ENCODE results near the gene ATAD3C.
"Not testable (repeated sequence)": the region's sequence is repeated elsewhere in the genome, so short reads cannot be mapped to it uniquely, and the experiment has no call there.

Gene ATAD3C

DNA sequence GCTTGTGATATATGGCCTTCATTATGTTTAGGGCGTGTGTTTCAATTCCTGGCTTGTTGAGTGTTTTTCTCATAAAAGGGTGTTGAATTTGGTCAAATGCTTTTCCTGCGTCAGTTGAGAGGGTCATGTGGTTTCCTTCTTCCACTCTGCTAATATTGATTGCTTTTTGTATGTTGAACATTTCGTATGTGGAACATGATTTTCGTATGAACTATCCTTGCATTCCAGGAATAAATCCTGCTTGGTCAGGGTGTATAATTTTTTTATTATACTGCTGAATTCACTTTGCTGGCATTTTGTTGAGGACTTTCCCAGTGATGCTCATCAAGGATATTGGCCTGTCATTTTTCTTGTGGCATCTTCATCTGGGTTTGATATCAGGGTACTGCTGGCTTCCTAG is 57.8 kb downstream of the ATAD3C start (continued):
- TF ChIP-seq, protein P1, sequence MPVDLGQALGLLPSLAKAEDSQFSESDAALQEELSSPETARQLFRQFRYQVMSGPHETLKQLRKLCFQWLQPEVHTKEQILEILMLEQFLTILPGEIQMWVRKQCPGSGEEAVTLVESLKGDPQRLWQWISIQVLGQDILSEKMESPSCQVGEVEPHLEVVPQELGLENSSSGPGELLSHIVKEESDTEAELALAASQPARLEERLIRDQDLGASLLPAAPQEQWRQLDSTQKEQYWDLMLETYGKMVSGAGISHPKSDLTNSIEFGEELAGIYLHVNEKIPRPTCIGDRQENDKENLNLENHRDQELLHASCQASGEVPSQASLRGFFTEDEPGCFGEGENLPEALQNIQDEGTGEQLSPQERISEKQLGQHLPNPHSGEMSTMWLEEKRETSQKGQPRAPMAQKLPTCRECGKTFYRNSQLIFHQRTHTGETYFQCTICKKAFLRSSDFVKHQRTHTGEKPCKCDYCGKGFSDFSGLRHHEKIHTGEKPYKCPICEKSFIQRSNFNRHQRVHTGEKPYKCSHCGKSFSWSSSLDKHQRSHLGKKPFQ (tag by site-specific recombination; IDR thresholded peaks at IDR 0.05): no peak
- TF ChIP-seq ZNF558 (tag by site-specific recombination; IDR thresholded peaks at IDR 0.05) (no peak), ZNF548 (tag by site-specific recombination; IDR thresholded peaks at IDR 0.05) (no peak), ZNF473 (tag by site-specific recombination; IDR thresholded peaks at IDR 0.05) (no peak), ZNF701 (tag by site-specific recombination; IDR thresholded peaks at IDR 0.05) (no peak)

DNA sequence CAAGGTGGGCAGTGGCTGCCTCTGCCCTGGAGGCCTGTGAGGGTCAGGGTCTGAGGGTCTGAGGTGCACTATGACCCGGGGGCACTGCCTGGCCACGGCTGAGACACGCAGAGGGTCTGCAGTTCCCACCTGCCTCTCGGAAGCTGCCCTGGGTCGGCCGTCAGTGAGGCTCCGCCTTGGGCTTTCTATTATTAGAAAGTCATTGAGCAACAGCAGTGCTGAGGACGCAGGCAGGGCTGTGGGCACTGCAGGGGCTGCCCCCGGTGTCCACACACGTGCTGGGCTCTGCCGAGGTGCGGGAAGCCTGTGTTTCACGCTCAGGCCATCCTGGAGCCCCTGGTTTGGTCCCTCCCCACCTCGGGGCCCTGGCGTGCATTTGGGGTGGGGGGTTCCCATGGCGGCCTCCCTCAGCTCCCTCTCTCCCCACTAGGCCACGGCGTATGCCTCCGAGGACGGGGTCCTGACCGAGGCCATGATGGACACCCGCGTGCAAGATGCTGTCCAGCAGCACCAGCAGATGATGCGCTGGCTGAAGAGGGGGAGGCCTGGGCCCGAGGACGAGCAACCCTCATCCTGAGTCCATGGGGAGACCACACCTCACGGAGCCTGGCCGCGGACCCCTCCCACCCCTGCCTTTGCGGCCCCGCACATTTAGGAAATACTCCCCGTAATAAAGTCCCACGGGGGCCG is 59.4 kb downstream of the ATAD3C start:
- H3K4me1 ChIP-seq (ENCODE audit: control insufficient read depth, insufficient read depth, low read length); CTCF ChIA-PET; POLR2A ChIA-PET; H3K27ac ChIP-seq (ENCODE audit: extremely low read depth, low read depth, low read length); H3K9me3 ChIP-seq (ENCODE audit: control insufficient read depth, insufficient read depth, low read depth, low read length); H3K4me3 ChIP-seq (ENCODE audit: low read depth, low read length); H3K36me3 ChIP-seq (ENCODE audit: control insufficient read depth in 2 of 2, insufficient read depth in 1 of 2, low read length in 2 of 2): not testable (repeated sequence)

- CTCF ChIA-PET; H3K9me3 ChIP-seq (ENCODE audit: control insufficient read depth, insufficient read depth, low read depth, low read length); H3K4me1 ChIP-seq (ENCODE audit: control insufficient read depth, insufficient read depth, low read length); H3K27ac ChIP-seq (ENCODE audit: extremely low read depth, low read depth, low read length); H3K4me3 ChIP-seq (ENCODE audit: low read depth, low read length); H3K36me3 ChIP-seq (ENCODE audit: control insufficient read depth in 2 of 2, insufficient read depth in 1 of 2, low read length in 2 of 2): not testable (repeated sequence)
- POLR2A ChIA-PET: interaction anchor here (0.7 kb wide), 1 partner anchor 110 kb away, joined by 5 read pairs; the partner anchor contains the start of gene CCNL2
Observed at GRCh38 chr1:1509465-1509850, 60.0 kb downstream of the ATAD3C start.

GRCh38 chr1:1510912-1511532 is 61.5 kb downstream of the ATAD3C start:
- H3K4me3 ChIP-seq (ENCODE audit: low read depth, low read length): peak overlapping the region; percentile 95
- peaks cover 0 to 13% of the 10 kb centered on the region in 2 experiments; a peak in 2 of 3 replicates for H3K36me3 ChIP-seq (ENCODE audit: control insufficient read depth in 2 of 2, insufficient read depth in 1 of 2, low read length in 2 of 2)
- peak overlapping the region; percentile 82 for H3K27ac ChIP-seq (ENCODE audit: extremely low read depth, low read depth, low read length)
- no peaks in the 10 kb centered on the region for H3K9me3 ChIP-seq (ENCODE audit: control insufficient read depth, insufficient read depth, low read depth, low read length)
- TF ChIP-seq ZNF654 (tag by site-specific recombination; IDR thresholded peaks at IDR 0.05; ENCODE audit: low read depth) (no peak), ZNF707 (tag by site-specific recombination; IDR thresholded peaks at IDR 0.05) (no peak)
- POLR2A ChIA-PET: interaction anchor here (0.6 to 0.9 kb wide), 2 partner anchors 136 kb away, joined by 3 read pairs; partner anchors contain the start of gene AURKAIP1
- no peaks in the 10 kb centered on the region for H3K4me1 ChIP-seq (ENCODE audit: control insufficient read depth, insufficient read depth, low read length)
- CTCF ChIA-PET: interaction anchor here (0.6 kb wide), 1 partner anchor 185 kb away, joined by 5 read pairs; no protein-coding TSS in a partner anchor

GRCh38 chr1:1511533-1512285 is 62.2 kb downstream of the ATAD3C start, which contains the start of gene ATAD3A:
Gene ATAD3A (plus strand): TSS chr1:1512162. CDS start chr1:1512269, 107 bp downstream.
- no peaks in the 10 kb centered on the region for H3K9me3 ChIP-seq (ENCODE audit: control insufficient read depth, insufficient read depth, low read depth, low read length)
- no peaks in the 10 kb centered on the region for H3K4me1 ChIP-seq (ENCODE audit: control insufficient read depth, insufficient read depth, low read length)
- peaks cover 5 to 19% of the 10 kb centered on the region in 2 experiments; a peak in 2 of 3 replicates for H3K36me3 ChIP-seq (ENCODE audit: control insufficient read depth in 2 of 2, insufficient read depth in 1 of 2, low read length in 2 of 2)
- ChIA-PET CTCF (no interaction called here), POLR2A (interaction anchor here (0.9 kb wide), 1 partner anchor 137 kb away, joined by 3 read pairs; the partner anchor contains the start of gene AURKAIP1)
- H3K4me3 ChIP-seq (ENCODE audit: low read depth, low read length): peak within 1 kb of the TSS; percentile 95
- peak within 1 kb of the TSS; percentile 82 for H3K27ac ChIP-seq (ENCODE audit: extremely low read depth, low read depth, low read length)
- no peak for TF ChIP-seq ZNF513 (tag by site-specific recombination; IDR thresholded peaks at IDR 0.05)
- TF ChIP-seq ZFP3 (tag by site-specific recombination; IDR thresholded peaks at IDR 0.05; ENCODE audit: low read depth): no peak
- TF ChIP-seq ZNF549 (tag by site-specific recombination; IDR thresholded peaks at IDR 0.05): no peak
- TF ChIP-seq ZFHX2 (tag by site-specific recombination; conservative IDR thresholded peaks at IDR 0.05): peak; percentile 95
- peak; percentile 49 for TF ChIP-seq GLIS1 (tag by site-specific recombination; IDR thresholded peaks at IDR 0.05)
- peak; percentile 97 for TF ChIP-seq ZBTB21 (tag by site-specific recombination; IDR thresholded peaks at IDR 0.05)
- peak; percentile 94 for TF ChIP-seq ZNF610 (tag by site-specific recombination; IDR thresholded peaks at IDR 0.05; ENCODE audit: borderline replicate concordance)
- TF ChIP-seq TCF7L2 (IDR thresholded peaks at IDR 0.05; ENCODE audit: borderline replicate concordance, low read depth, low read length): no peak
- TF ChIP-seq ZNF548 (tag by site-specific recombination; IDR thresholded peaks at IDR 0.05): no peak
- TF ChIP-seq ZNF24 (tag by site-specific recombination; IDR thresholded peaks at IDR 0.05): peak; percentile 85
- TF ChIP-seq ZNF292 (tag by site-specific recombination; IDR thresholded peaks at IDR 0.05; ENCODE audit: borderline replicate concordance, low read depth): no peak
- peak; percentile 96; the same call in 1 of the 2 replicates for TF ChIP-seq ZSCAN5A (tag by site-specific recombination; IDR thresholded peaks at IDR 0.05)
- TF ChIP-seq ZNF600 (tag by site-specific recombination; IDR thresholded peaks at IDR 0.05): peak; percentile 95
- peak; percentile 96 for TF ChIP-seq ZNF2 (tag by site-specific recombination; IDR thresholded peaks at IDR 0.05)

All from HEK293 (cell line).